Measurements from ENCODE around the gene IL22RA1. TPM values are rescaled to one million over a fixed set of nuclear protein-coding genes. Genes with fewer than 3 reads are reported as not detected.
A peak's percentile ranks its signal among the peaks of the same experiment; 100 is the strongest.

The IL22RA1 gene
- total RNA-seq, 1 experiment from 2014 or later = 0.13 TPM

GRCh38 chr1:24070821-24071393 is 72.0 kb downstream of the IL22RA1 start:
- H2BK20ac ChIP-seq (ENCODE audit: low read depth, low read length, poor library complexity, severe bottlenecking) = no peak overlapping the region
- no peaks in the 10 kb centered on the region for H3K27me3 ChIP-seq (ENCODE audit: insufficient read depth, low read length)
- no peak overlapping the region for H3K27ac Mint-ChIP-seq
- H3K23ac ChIP-seq (ENCODE audit: insufficient read length, low read depth, low read length) = no peak overlapping the region
- H3K23me2 ChIP-seq (ENCODE audit: insufficient read length, low read depth, low read length, poor library complexity, severe bottlenecking) = no peaks in the 10 kb centered on the region
- no peak overlapping the region for H3K27ac ChIP-seq (ENCODE audit: insufficient read length, low read depth, low read length)
- no peaks in the 10 kb centered on the region for H4K20me1 ChIP-seq (ENCODE audit: control insufficient read depth, insufficient read depth, insufficient read length)
- H3K9me3 ChIP-seq (ENCODE audit: control insufficient read depth, low read depth, low read length) = no peaks in the 10 kb centered on the region
- peak; percentile 95 for TF ChIP-seq CTCF (conservative IDR thresholded peaks at IDR 0.05)
- no peak overlapping the region for H3T11ph ChIP-seq (ENCODE audit: low read length)
- H3K4me2 ChIP-seq (ENCODE audit: insufficient read depth, insufficient read length, low read length) = peak overlapping the region; percentile 2
- no peak overlapping the region for H2BK12ac ChIP-seq (ENCODE audit: insufficient read length, low read depth, low read length)
- no peak overlapping the region for H2BK120ac ChIP-seq (ENCODE audit: low read depth, low read length, poor library complexity, severe bottlenecking)
- peaks cover 4% of the 10 kb centered on the region; the same call in 1 of the 2 replicates for H3K4me1 ChIP-seq (ENCODE audit: insufficient read depth, low read length)
- H2BK15ac ChIP-seq (ENCODE audit: low read depth, low read length) = no peak overlapping the region
- no peak overlapping the region for H3K18ac ChIP-seq (ENCODE audit: insufficient read length, low read depth, low read length)
- H4K5ac ChIP-seq (ENCODE audit: insufficient read length, low read depth, low read length) = no peak overlapping the region
- no peak overlapping the region for H3K14ac ChIP-seq (ENCODE audit: insufficient read depth, low read length)
- no peak overlapping the region for H4K8ac ChIP-seq (replicated peaks; ENCODE audit: insufficient read length, low read depth, low read length)
- H3K9me3 Mint-ChIP-seq = no peaks in the 10 kb centered on the region
- no peaks in the 10 kb centered on the region for H3K79me2 ChIP-seq (ENCODE audit: insufficient read depth, low read length)
- peaks cover 3 to 22% of the 10 kb centered on the region in 2 experiments; a peak in 3 of 4 replicates for H3K4me1 Mint-ChIP-seq
- peak; percentile 87 for DNase-seq
- no peak overlapping the region for H3K56ac ChIP-seq (ENCODE audit: insufficient read length, low read depth, low read length)
- no peak overlapping the region for H2AK5ac ChIP-seq (ENCODE audit: insufficient read length, low read length)
- no peaks in the 10 kb centered on the region for H3K79me1 ChIP-seq (ENCODE audit: insufficient read depth, low read depth, low read length, poor library complexity, severe bottlenecking)
- peaks cover 1% of the 10 kb centered on the region; the same call in 1 of the 2 replicates for H3K27me3 Mint-ChIP-seq (ENCODE audit: low read depth)
- H2BK5ac ChIP-seq (ENCODE audit: insufficient read length, low read length) = no peak overlapping the region
- no peak overlapping the region for H4K91ac ChIP-seq (ENCODE audit: insufficient read length, low read depth, low read length)
- H3K9ac ChIP-seq (ENCODE audit: extremely low read depth, insufficient read length, low read length) = no peak overlapping the region
- no CpG with 5 or more reads among the region's 15 CpGs for WGBS (ENCODE audit: extremely low coverage, insufficient read length, low lambda C conversion rate)
- peak overlapping the region; percentile 26 for H2AFZ ChIP-seq (ENCODE audit: low read length)
- no peak overlapping the region for H3K4ac ChIP-seq (ENCODE audit: low read depth, low read length)
- H3K36me3 Mint-ChIP-seq (ENCODE audit: insufficient read depth in 1 of 3, low read depth in 3 of 3) = no peaks in the 10 kb centered on the region
- H3K4me3 Mint-ChIP-seq = peak overlapping the region in 1 of 2 experiments; percentile 46; a peak in 2 of 5 replicates

Measured in H9 (cell line).